Fibroblast of peridontal ligament (primary cell): ENCODE results near the gene SRGAP2.
A peak's percentile ranks its signal among the peaks of the same experiment; 100 is the strongest.
"Not testable (repeated sequence)": the region's sequence is repeated elsewhere in the genome, so short reads cannot be mapped to it uniquely, and the experiment has no call there.

Source experiments
- DNase-seq: peaks from one replicate; pipeline ENCODE4 v3.0.0-alpha.2; 2010; ENCODE audit errors: extremely low read depth

Gene SRGAP2

GRCh38 chr1:206205569-206205968 lies 2.2 kb downstream of the SRGAP2 start:
- DNase-seq: not testable (repeated sequence)

GRCh38 chr1:206210802-206211201 lies 7.5 kb downstream of the SRGAP2 start:
- not testable (repeated sequence) for DNase-seq

- not testable (repeated sequence) for DNase-seq
Observed at GRCh38 chr1:206215600-206216392, 12.5 kb downstream of the SRGAP2 start.

GRCh38 chr1:206218285-206218684 lies 14.9 kb downstream of the SRGAP2 start:
- DNase-seq: not testable (repeated sequence)

- DNase-seq: not testable (repeated sequence)
Observed at GRCh38 chr1:206218765-206219164, 15.4 kb downstream of the SRGAP2 start.

- not testable (repeated sequence) for DNase-seq
Observed at GRCh38 chr1:206219514-206220331, 16.4 kb downstream of the SRGAP2 start.

- DNase-seq: not testable (repeated sequence)
Observed at GRCh38 chr1:206220332-206221000, 17.1 kb downstream of the SRGAP2 start.

GRCh38 chr1:206221585-206221984 lies 18.2 kb downstream of the SRGAP2 start:
- not testable (repeated sequence) for DNase-seq

- not testable (repeated sequence) for DNase-seq
Observed at GRCh38 chr1:206224190-206224776, 20.9 kb downstream of the SRGAP2 start.

- not testable (repeated sequence) for DNase-seq
Observed at GRCh38 chr1:206225386-206225785, 22.0 kb downstream of the SRGAP2 start.

- not testable (repeated sequence) for DNase-seq
Observed at GRCh38 chr1:206226886-206227285, 23.5 kb downstream of the SRGAP2 start.

GRCh38 chr1:206229286-206229685 lies 25.9 kb downstream of the SRGAP2 start:
- DNase-seq: not testable (repeated sequence)

- not testable (repeated sequence) for DNase-seq
Observed at GRCh38 chr1:206231989-206232388, 28.6 kb downstream of the SRGAP2 start.

- not testable (repeated sequence) for DNase-seq
Observed at GRCh38 chr1:206232970-206233645, 29.8 kb downstream of the SRGAP2 start.

GRCh38 chr1:206234189-206234916 lies 31.0 kb downstream of the SRGAP2 start:
- not testable (repeated sequence) for DNase-seq

GRCh38 chr1:206235190-206235589 lies 31.8 kb downstream of the SRGAP2 start:
- not testable (repeated sequence) for DNase-seq

GRCh38 chr1:206240288-206240687 lies 36.9 kb downstream of the SRGAP2 start:
- DNase-seq: peak; percentile 24

- DNase-seq: not testable (repeated sequence)
Observed at GRCh38 chr1:206243335-206243734, 40.0 kb downstream of the SRGAP2 start.

GRCh38 chr1:206245479-206245878 lies 42.1 kb downstream of the SRGAP2 start:
- not testable (repeated sequence) for DNase-seq
